ENCODE data around the gene ZNF701. TPM values are rescaled to one million over a fixed set of nuclear protein-coding genes. Genes with fewer than 3 reads are reported as not detected.
A peak's percentile ranks its signal among the peaks of the same experiment; 100 is the strongest.
"Not testable (repeated sequence)": the region's sequence is repeated elsewhere in the genome, so short reads cannot be mapped to it uniquely, and the experiment has no call there.

Gene ZNF701
- total RNA-seq, 4 donors from 2014 or later: 10.8 to 16.8 (median 11.8) TPM

DNA sequence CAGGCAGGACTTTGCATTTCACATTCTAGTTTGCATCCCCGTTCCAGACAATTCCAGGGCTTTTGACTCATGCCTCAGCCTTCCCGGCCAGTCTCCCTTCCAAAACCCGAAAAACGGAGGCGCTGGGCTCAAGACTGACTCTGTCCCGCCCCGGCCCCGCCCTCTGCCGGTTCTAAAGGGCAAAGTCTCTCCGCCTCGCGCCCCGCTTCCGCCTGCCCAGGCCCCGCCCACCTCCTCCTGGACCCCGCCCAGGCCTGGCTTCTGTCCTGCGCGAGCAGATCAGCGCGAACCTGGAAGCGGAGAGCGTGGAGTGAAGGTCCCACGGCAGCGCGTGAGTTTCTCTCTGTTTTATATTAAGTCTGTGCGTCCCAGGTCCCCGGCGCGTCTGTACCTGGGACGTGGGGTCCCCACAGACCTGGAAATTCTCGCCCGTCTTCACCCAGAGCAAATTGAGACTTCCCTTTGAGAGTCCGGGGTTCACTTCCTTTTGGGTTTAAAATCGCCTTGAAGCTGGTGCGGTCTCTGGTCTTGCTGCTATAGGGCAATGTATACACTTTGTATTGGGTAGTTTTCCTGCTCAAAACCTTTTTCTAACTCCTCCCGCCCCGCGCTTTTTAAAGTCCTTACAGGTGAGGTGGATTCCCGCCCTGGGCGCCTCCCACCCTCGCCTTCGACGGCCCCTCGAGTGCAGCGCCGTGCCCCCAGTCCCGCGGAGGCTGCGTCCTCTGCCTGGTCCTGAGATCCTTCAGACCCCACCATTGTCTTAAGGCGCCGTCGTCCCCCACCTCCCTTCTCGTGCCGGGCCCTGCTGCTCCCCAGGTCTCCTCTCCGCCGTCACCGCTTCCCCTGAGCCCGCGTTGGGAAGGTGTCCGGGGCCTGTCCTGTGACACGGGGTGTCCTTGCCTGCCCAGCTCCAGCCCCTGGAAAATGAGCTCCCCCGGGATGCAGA is 31.2 kb downstream of the ZNF701 start:
- H3K36me3 ChIP-seq: peaks cover 0 to 9% of the 10 kb centered on the region in 2 donors
- H3K9me3 ChIP-seq: no peaks in the 10 kb centered on the region
- peak overlapping the region; percentile 49 to 66 for H3K4me3 ChIP-seq
- WGBS, 2 donors (ENCODE audit: low coverage in 1 of 2): 0 to 1% methylated on average over 13 to 27 of the region's 62 CpGs
- no peaks in the 10 kb centered on the region for H3K27me3 ChIP-seq
- H3K27ac ChIP-seq: peak overlapping the region in 3 of 4 donors; percentile 81 to 84 (median 83)
- TF ChIP-seq POLR2AphosphoS5 (IDR thresholded peaks at IDR 0.05) (peak; percentile 81), POLR2A (IDR thresholded peaks at IDR 0.05) (no peak), EP300 (IDR thresholded peaks at IDR 0.05) (no peak)
- TF ChIP-seq, protein P1, sequence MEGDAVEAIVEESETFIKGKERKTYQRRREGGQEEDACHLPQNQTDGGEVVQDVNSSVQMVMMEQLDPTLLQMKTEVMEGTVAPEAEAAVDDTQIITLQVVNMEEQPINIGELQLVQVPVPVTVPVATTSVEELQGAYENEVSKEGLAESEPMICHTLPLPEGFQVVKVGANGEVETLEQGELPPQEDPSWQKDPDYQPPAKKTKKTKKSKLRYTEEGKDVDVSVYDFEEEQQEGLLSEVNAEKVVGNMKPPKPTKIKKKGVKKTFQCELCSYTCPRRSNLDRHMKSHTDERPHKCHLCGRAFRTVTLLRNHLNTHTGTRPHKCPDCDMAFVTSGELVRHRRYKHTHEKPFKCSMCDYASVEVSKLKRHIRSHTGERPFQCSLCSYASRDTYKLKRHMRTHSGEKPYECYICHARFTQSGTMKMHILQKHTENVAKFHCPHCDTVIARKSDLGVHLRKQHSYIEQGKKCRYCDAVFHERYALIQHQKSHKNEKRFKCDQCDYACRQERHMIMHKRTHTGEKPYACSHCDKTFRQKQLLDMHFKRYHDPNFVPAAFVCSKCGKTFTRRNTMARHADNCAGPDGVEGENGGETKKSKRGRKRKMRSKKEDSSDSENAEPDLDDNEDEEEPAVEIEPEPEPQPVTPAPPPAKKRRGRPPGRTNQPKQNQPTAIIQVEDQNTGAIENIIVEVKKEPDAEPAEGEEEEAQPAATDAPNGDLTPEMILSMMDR (IDR thresholded peaks at IDR 0.05): peak in 3 of 4 experiments; percentile 23 to 56 (median 40)
- peak; percentile 98 for ATAC-seq
- peaks cover 0 to 24% (median 0%) of the 10 kb centered on the region in 3 donors for H3K4me1 ChIP-seq

DNA sequence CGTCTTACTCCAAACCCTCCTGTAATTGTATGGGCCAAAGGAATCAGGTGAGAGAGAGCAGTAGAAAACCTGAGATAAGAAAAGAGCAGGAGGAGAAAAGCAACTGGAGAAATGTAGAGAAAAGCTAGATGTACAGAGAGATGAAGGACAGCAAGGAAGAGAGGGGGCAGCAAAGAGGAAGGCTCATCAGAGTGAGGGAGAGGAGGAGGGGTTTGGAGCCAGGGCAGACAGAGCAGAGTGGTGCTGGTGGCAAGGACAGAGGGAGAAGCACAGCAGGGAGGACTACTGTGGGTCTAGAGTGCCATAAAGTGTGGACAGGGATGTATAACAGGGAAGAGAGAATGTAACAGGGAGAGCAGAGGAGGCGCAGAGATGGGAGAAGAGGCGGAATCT is 31.9 kb downstream of the ZNF701 start:
- not testable (repeated sequence) for ATAC-seq, H3K9me3 ChIP-seq, H3K27me3 ChIP-seq, H3K36me3 ChIP-seq
- TF ChIP-seq, protein P1 (IDR thresholded peaks at IDR 0.05): peak in 1 of 4 experiments; percentile 28
- H3K4me1 ChIP-seq: peaks cover 0 to 24% (median 0%) of the 10 kb centered on the region in 3 donors
- H3K27ac ChIP-seq: peak overlapping the region in 3 of 4 donors; percentile 81 to 84 (median 83)
- 43% methylated on average over 3 of the region's 3 CpGs; no CpG with 5 or more reads in 1 of the 2 donors for WGBS, 2 donors (ENCODE audit: low coverage in 1 of 2)
- peak overlapping the region; percentile 49 to 66 for H3K4me3 ChIP-seq

DNA sequence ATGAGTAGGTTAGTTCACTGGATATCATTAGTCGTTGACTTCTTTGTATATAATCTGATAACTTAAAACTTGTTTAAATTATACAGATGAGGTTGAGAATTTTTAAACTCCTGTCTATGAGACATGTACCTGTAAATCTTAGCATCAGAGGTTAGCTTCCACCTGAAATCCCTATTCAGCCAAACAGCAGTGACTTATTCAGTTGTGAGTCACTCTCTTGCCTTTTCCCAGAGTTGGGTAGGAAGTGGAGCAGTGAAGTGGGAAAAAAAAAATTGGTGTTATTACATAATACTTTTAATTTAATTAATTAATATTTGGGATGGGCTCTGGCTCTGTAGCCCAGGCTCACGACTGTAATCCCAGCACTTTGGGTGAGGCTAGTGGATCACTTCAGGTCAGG is 32.9 kb downstream of the ZNF701 start:
- peak overlapping the region in 2 of 4 donors; percentile 81 to 84 for H3K27ac ChIP-seq

DNA sequence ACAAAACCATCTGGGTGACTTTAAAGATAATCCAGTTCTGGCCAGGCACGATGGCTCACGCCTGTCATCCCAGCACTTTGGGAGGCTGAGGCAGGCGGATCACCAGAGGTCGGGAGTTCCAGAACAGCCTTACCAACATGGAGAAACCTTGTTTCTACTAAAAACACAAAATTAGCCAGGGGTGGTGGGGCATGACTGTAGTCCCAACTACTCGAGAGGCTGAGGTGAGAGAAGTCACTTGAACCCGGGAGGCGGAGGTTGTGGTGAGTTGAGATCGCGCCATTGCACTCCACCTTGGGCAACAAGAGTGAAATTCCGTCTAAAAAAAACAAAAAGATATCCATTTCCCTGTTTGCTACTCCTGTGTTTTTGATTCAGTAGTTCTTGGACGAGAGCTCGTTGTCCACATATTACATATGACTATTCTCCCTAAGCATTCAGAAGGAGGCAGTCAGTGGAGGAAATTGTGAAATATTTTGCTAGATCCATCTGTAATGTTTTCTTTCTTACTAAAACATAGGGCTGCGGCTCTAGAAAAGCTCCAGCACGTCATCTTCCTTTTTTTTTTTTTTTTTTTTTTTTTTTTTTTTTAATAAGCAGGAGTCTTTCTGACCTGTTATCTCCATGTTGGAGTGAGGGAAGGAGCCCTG is 33.6 kb downstream of the ZNF701 start:
- peak overlapping the region in 3 of 4 donors; percentile 35 to 59 (median 51) for H3K27ac ChIP-seq
- no peak for TF ChIP-seq POLR2A (IDR thresholded peaks at IDR 0.05)
- TF ChIP-seq, protein P1 (IDR thresholded peaks at IDR 0.05): no peak
- TF ChIP-seq EP300 (IDR thresholded peaks at IDR 0.05): no peak
- TF ChIP-seq POLR2AphosphoS5 (IDR thresholded peaks at IDR 0.05): no peak

More for the DNA sequence above, 32.9 kb downstream of the ZNF701 start:
- 79 to 81% methylated on average over 2 of the region's 2 CpGs for WGBS, 2 donors (ENCODE audit: low coverage in 1 of 2)
- no peaks in the 10 kb centered on the region for H3K36me3 ChIP-seq
- TF ChIP-seq EP300 (IDR thresholded peaks at IDR 0.05) (no peak), POLR2AphosphoS5 (IDR thresholded peaks at IDR 0.05) (no peak), POLR2A (IDR thresholded peaks at IDR 0.05) (no peak)
- TF ChIP-seq, protein P1 (IDR thresholded peaks at IDR 0.05): no peak
- H3K4me1 ChIP-seq: peaks cover 0 to 24% (median 0%) of the 10 kb centered on the region in 3 donors
- no peaks in the 10 kb centered on the region for H3K27me3 ChIP-seq
- H3K4me3 ChIP-seq: no peak overlapping the region
- ATAC-seq: no peak
- no peaks in the 10 kb centered on the region for H3K9me3 ChIP-seq

More for the DNA sequence above, 33.6 kb downstream of the ZNF701 start:
- ATAC-seq: no peak
- no peaks in the 10 kb centered on the region for H3K9me3 ChIP-seq
- no peak overlapping the region for H3K4me3 ChIP-seq
- peaks cover 0 to 24% (median 0%) of the 10 kb centered on the region in 3 donors for H3K4me1 ChIP-seq
- WGBS, 2 donors (ENCODE audit: low coverage in 1 of 2): 79 to 84% methylated on average over 12 to 14 of the region's 14 CpGs
- no peaks in the 10 kb centered on the region for H3K27me3 ChIP-seq
- H3K36me3 ChIP-seq: no peaks in the 10 kb centered on the region
